Suppressor macrophage (primary cell): Measurements from ENCODE around the gene HOXD13.
A peak's percentile ranks its signal among the peaks of the same experiment; 100 is the strongest.

Experiments
- DNase-seq, 4 experiments: peaks; one replicate each; pipeline ENCODE4 v3.0.0-alpha.2; 2020 to 2022

Gene HOXD13

GRCh38 chr2:176106581-176107539 lies 14.3 kb downstream of the HOXD13 start, which contains the start of gene HOXD11:
Gene HOXD11 (plus strand): TSS chr2:176107280. CDS start chr2:176107356, 76 bp downstream.
- peak in 1 of 4 experiments; percentile 22 for DNase-seq

- peak in 1 of 4 experiments; percentile 36 for DNase-seq
Observed at GRCh38 chr2:176107731-176108181, 15.2 kb downstream of the HOXD13 start.

- no peak for DNase-seq
Observed at GRCh38 chr2:176109192-176109901, 16.8 kb downstream of the HOXD13 start.

GRCh38 chr2:176109946-176110345 lies 17.4 kb downstream of the HOXD13 start:
- no peak for DNase-seq

- no peak for DNase-seq
Observed at GRCh38 chr2:176110415-176111308, 18.1 kb downstream of the HOXD13 start.

GRCh38 chr2:176111309-176111663 lies 18.8 kb downstream of the HOXD13 start:
- DNase-seq = peak; percentile 35 to 54 (median 42)

GRCh38 chr2:176111846-176112374 lies 19.4 kb downstream of the HOXD13 start:
- no peak for DNase-seq

GRCh38 chr2:176112375-176113302 lies 20.1 kb downstream of the HOXD13 start:
- no peak for DNase-seq

- DNase-seq = no peak
Observed at GRCh38 chr2:176114120-176114929, 21.8 kb downstream of the HOXD13 start.

GRCh38 chr2:176114930-176115625 lies 22.6 kb downstream of the HOXD13 start:
- no peak for DNase-seq

- DNase-seq = no peak
Observed at GRCh38 chr2:176115883-176116813, 23.6 kb downstream of the HOXD13 start, which contains the start of gene HOXD10. Gene HOXD10 (plus strand): TSS chr2:176116778. CDS start chr2:176116834, 56 bp downstream.

- no peak for DNase-seq
Observed at GRCh38 chr2:176117162-176117822, 24.8 kb downstream of the HOXD13 start.

- no peak for DNase-seq
Observed at GRCh38 chr2:176117823-176118371, 25.4 kb downstream of the HOXD13 start.

GRCh38 chr2:176118601-176119339 lies 26.2 kb downstream of the HOXD13 start:
- peak in 3 of 4 experiments; percentile 42 to 58 (median 57) for DNase-seq

GRCh38 chr2:176120364-176121189 lies 28.1 kb downstream of the HOXD13 start:
- no peak for DNase-seq
